Stimulated activated CD8-positive, alpha-beta memory T cell treated with anti-CD3 and anti-CD28 coated beads, Interleukin-12 subunit alpha, Interleukin-12 subunit beta, amount 100 ng/mL, for 1 hour (primary cell): Measurements from ENCODE around the gene DCLK1.
"Not testable (repeated sequence)": the region's sequence is repeated elsewhere in the genome, so short reads cannot be mapped to it uniquely, and the experiment has no call there.

Experiments used
- DNase-seq: peaks from one replicate; pipeline ENCODE4 v3.0.0-alpha.2; 2020; ENCODE audit warnings: low read depth

Gene DCLK1

DNA sequence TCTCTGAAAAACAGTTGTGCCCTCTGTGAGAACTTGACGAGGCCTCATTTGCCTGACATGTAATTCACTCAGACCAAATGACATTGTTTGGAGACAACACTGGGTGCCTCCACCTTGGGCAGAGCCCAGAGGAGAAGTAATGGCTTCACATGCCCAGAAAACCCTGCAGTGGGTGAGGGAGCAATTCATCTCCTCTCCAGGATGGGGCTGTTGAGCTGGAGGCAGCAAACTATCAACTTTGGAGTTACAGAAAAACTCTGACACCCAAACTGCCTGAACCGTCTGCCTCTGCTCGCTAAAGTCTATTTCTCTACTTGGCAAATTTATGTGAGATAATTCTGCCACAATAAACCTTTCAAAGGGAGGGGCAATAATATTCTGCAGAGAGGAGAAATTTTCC, 146.9 kb downstream of the DCLK1 start:
- no peak for DNase-seq

DNA sequence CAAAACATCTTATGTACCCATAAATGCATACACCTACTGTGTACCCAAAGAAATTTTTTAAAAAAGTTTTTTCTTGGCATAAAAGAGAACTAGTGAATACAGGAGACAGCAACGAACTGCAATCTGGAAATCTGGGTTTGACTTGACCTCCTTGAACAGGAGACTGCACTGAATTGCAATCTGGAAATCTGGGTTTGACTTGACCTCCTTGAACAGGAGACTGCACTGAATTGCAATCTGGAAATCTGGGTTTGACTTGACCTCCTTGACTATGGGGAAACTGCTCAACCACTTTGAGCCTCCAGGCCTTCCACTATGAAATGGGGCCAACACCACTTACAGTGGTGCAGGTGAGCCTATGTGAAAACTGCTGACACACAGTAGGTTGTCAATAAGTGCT, 147.5 kb downstream of the DCLK1 start:
- DNase-seq: not testable (repeated sequence)

DNA sequence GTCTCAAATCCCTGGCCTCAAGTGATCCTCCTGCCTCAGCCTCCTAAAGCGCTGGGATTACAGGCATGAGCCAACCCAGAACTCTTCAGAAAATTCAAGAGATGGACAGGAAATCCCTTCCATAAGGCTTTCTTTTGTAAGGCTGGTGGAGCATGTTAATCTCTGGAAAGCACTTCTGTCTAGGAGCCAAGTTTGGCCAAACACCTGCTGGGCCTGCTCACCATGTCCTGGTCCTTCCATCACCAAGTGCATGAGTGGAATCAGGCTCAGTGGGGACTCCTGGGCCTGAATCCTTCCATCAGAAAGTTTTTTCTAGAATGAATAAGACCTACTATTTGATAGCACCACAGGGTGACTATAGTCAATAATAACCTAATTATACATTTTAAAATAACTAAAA, 148.0 kb downstream of the DCLK1 start:
- no peak for DNase-seq

DNA sequence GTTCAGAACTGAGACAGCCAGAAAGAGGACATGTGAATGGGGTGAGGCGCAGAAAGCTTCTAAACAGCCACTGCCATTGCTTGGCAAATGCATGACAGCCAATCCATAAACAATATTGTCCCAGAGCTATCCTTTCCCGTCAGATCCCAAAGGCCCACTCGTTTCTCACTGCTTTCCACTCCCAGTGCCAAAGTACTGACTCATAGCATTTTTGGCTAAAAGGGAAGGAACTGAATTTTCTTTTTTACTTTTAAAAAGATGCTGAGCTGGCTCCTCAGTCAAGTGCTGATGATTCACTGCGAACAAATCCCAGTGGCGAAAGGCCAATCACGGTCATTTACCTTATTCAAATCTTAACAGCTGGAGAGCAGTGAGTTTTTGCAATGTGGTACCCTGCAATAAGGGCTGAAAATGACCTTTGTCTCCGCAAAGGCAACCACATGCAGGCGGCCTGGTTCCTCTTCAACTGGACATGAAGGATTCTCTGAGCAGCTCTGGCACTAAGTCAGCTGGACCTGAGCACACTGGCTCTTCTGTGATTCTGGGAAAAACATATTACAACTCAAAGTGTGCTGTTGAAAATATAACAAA, 151.7 kb downstream of the DCLK1 start:
- DNase-seq: no peak

DNA sequence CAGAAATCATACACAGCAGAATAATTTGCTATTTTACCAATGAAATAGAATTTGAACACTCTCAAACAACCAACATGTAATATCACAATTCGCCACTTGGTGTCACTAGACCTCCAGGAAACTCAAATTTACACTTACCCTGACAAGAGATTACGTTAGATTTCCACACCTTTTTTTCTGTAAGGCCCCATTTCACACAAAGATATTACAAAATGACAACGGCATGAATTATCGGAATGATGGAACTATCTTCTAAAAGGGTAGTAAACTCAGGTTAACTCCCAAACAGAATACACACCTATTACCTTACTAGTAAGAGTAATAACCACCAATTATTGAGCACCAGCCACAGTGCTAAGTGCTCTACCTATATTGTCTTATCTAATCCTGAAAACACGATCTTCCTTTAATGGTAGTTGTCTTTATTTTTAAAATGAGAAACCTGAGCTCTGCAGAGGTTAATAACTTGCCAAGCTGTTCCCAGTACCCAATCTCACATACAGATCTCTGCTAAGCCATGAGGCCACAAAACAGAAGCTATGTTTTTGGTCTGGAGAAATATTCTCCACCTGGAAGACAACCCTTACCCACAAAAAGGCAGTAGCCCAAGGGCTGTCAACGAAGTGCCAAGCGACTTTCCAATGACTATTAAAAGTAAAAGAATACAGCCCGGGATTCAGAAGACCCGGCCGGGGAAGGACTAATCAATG, 152.4 kb downstream of the DCLK1 start:
- no peak for DNase-seq

DNA sequence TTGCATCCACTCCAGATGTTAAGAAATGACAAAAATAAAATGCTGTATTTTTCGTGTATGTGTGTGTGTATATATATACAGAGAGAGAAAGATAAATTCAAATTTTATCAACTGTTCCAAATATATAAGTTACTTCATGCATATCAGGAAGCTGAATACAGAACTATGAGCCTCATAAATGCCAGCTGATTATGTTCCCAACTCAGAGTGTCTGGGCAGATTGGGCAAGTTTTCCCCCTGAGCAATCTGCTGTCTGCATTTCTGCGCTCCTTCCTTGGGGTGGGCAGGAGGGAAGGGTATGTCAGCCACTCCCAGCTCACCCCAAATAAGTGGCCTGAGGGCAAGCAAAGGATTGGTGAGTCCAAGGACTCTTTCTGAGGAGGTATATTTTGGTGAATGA, 154.1 kb downstream of the DCLK1 start:
- no peak for DNase-seq

DNA sequence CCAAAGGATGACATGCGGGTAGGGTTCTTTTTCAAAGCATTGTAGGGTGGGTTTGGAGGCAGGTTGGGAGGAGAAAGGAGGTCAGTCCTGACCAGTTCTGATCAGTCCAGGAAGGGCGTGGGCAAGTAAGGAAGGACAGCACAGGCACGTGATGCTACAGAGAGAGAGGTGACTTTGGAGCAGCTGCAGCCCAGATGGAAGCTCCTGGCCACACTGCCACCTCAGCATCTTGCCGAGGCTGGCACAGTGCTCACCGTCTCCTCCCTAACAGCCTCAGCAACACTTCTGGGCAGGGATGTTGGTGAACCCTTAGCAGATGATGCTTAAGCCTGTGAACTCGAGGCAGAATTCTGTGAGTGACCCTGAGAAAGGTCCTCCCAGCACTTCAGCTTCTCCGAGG, 155.1 kb downstream of the DCLK1 start:
- no peak for DNase-seq

DNA sequence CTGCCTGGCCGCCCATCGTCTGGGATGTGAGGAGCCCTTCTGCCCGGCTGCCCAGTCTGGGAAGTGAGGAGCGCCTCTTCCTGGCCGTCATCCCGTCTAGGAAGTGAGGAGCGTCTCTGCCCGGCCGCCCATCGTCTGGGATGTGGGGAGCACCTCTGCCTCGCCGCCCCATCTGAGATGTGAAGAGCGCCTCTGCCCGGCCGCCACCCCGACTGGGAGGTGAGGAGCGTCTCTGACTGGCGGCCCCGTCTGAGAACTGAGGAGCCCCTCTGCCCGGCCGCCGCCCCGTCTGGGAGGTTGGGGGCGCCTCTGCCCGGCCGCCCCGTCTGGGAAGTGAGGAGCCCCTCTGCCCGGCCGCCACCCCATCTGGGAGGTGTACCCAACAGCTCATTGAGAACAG, 164.2 kb downstream of the DCLK1 start:
- not testable (repeated sequence) for DNase-seq

DNA sequence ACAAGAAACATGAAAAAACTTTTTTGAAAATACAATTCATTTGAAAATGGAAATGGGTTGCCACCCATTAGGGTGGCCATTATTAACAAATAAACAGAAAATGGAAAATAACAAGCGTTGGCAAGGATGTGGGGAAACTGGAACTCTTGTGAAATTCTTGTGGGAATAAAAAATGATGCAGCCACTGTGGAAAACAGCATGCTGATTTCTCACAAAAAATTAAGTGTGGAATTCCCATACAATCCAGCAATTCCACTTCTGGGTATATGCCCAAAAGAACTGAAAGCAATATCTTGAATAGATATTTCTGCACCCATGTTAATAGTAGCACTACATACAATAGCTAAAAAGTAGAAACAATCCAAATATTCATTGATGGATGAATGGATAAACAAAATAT, 165.2 kb downstream of the DCLK1 start:
- DNase-seq: no peak

DNA sequence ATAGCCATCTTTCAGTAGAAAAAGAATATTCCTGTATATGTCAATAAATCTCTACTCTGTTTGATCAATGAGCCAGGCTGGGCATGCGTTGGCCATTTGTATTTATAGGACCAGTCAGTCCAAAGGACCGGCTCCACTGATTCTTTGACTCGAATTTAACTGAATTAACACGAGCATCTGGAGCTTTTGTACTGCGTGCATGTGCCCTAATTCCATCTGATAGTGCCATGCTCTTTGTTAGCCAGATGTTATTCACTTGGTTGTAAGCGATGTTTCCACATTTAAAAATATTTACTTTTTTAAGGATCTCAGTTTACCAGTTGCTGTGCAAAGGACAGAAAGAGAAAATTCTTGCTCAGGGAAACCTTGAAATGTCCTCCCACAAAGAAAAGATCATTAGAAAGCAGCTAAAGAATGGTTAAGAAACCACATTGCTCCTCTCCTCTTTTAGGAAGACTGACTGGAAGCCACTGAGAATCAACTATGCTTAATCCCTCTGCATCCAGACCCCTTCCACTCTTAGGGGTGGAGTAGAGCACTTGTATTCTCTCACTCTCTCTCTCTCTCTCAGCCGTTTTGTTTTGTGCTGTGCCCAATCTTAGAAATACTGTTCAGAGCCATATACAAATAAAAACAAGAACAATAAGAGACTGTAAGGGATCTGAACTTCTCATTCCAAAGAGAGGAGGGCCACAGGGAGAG, 165.8 kb downstream of the DCLK1 start:
- DNase-seq: no peak

DNA sequence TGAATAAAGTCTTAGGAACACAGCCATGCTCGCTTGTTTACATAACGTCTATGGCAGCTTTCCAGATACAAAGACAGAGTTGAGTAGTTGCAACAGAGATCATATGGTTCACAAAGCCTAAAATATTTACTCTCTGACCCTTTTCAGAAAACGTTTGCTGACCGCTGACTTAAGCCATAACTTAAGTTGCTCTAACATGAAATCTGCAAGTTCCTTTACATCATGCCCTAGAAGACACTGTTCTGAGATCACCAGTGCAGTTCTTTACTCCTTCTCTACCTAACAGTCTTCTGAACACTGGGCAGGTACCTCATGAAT, 166.4 kb downstream of the DCLK1 start:
- no peak for DNase-seq

DNA sequence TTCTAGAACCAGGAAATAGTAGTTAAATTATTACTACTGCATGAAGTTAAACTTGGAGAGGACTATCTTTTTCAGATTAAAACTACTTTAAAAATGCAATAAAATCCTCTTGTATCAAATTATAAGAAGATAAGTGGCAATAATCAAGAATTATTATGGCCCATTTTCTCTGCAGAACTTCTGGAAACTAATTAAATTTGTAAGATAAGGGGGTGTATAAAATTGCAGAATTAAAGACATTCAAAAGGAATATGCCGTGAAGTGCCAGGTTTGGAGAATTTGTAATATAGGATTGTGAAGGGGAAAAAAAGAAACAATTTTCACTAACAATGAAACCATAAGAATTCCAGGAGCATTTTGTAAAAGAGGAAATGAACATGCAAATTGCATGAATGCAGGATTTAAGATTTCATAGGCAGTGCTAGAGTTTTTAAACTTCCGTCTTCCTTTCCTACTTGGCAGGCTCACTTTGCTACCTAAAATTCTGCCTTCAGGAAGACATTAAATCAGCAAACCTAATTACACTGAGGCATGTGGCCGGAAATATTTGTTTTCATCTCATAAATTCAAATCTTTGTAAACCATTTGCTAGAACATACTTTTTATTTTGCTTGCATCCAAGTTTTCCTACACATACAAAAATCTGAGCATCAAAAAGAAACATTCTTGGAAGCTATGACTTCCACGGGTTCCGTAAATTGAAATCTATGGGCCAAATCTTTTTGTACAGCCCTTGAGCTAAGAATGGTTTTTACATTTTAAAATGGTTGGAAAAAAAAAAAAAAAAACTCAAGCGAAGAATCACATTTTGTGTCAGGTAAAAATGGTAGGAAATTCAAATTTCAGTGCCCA, 166.9 kb downstream of the DCLK1 start:
- DNase-seq: no peak

DNA sequence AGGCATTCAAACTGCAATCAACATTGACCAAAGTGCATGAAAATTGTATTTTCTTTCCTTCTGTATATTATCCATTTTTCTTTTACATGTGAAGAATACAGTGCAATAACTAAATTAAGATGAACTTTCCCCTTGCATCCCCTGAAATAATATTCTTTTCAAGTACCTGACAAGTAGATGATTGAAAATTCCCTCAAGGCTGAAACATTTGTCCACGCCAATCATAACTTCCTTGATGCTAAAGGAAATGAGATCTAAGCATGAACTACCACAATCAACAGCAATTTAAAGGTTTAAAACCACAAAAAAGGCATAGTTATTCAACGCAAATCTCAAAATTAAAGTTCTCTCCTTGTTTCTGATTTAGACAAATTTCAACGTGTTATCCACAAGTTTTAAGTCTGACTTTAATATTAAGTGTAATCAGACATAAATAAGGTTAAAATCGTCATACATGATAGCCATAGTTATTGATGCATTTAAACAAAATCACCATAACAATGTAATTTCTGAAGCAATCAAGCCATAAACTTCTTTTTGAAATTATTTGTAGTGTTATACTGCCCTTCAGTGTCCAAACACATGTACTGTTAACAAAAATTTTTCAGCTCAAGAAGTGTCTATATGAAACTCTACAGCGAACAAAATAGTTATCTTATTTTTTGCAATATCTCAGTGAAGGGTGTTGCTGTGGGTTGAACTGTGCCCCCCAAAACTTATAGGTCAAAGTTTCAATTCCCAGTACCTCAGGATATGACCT, 169.5 kb downstream of the DCLK1 start:
- no peak for DNase-seq

DNA sequence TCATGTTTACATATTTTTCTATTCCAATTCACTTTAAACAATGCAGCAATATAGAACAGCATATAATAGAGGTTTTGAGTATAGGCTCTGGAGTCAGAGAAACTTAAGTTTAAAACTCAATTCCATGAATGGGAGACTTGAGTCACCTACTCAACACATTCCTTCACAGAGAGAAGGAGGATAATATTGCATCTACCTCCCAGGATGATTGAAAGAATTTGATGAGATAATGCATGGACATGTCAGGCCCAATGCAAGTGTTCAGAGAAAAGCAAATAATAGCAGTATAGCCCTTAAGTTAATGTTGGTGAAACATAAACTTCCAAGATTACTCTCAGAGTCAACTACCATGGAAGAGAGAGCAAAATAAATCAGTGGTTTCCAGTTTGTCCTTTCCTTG, 170.2 kb downstream of the DCLK1 start:
- no peak for DNase-seq

DNA sequence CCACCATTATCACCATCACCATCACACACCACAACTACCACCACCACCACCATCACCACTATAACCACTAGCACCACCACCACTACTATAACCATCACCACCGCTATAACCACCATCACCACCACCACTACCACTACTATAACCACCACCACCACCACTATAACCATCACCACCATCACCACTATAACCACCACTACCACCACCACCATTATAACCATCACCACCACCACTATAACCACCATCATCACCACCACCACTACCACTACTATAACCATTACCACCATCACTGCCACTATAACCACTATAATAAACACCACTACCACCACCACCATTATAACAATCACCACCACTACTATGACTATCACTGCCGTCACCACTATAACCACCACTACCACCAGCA, 173.2 kb downstream of the DCLK1 start:
- DNase-seq: no peak

DNA sequence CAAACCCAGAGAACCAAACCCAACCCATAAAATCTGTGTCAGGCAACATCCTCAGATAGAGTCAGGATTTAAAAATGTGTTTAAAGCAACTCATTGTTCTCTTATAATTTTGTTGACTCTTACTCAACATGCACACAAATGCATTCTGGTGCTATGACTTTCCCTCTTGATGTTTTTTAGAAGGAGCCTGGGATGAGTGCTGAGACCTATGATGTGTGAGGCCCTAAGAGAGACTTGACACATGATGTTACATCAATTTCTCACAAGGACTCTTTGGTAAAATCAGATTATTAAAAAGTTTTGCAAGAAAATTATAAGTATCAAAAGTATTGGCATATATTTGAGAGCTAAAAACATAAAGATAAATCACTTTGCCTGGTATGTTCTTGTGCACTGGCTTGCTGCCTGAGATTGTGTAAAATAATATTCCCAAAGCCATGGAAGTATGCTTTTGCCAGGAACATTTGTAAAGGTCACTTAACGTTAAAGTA, 173.9 kb downstream of the DCLK1 start:
- DNase-seq: no peak

DNA sequence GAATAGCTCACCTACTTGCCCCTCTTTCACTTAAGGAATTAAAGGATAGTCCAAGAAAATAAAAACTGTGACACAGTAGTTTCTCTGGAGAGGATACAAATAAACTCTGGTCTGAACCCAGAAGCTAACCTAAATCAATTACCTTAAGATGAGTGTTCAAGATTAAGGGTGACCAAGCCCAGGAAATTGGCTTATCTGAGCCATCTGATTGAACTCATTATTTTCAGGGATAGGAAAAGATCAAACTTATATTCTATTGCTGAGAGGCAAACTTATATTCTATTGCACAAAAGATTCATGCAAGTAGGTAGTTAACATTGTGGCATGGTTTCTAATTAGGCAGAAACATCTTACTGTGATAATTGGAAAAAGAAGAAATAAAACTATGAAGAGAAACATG, 175.1 kb downstream of the DCLK1 start:
- DNase-seq: no peak

DNA sequence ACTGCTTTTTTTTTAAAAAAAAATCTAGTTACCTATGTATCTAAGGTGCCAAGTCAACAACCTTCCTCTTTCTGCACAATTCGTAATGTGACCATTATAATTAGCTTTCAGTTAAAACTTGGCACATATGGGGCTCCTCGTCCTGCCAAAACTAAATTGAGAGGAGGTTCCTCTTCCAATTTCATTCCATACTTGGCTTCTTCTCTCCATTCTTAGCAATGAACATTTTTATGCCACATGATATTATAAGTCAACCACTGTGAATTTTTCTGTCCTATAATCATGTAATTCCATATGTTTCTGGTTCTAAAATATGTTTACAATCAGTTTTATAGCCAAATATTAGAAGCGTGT, 177.0 kb downstream of the DCLK1 start:
- no peak for DNase-seq

DNA sequence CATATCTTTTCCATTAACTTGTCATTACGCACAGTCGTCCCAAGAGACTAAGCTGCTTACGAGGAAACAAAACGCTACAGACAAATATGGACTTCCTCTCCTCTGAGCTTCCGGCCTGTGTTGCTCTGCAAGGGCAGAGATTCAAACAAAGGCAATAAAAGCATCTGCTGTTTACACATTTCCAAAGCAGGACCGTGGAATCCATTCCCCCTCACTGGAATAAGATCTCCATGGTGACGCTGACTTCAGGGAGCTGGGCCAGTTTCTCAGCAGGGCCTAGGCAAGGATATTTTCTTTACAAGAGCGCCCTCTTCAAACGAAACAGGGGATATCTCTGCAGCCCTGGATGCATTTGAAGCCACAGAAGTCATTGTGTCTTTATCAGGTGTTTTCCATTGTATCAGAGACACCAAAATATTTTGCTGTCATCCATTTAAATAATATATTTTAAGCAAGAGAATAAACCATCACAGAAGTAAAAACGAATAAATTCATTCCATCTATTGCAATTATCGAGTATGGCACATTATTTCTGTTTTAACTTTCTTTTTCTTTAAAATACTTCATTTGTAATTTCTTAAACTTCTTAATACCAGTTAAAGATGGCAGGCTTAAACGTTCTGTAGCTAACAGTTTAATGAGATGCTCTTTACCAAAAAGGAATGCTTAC, 177.5 kb downstream of the DCLK1 start:
- no peak for DNase-seq

DNA sequence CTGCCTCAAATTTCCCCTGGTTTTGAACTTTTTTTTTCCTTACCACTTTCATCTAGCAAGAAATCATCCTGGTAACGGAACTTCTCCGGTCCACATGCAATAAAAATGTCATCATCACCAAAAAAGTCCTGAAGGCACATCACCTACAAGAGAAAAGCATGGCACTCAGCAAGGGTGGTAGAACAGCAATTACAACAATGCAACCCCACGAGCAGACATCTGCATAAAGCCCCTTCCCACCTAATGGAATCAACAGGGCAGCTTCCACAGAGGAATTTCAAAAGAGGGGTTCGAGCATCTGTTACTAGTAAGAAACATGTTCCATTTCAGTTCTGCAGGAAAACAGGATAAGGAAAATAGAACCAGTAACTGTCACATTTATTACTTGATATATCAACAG, 183.9 kb downstream of the DCLK1 start:
- no peak for DNase-seq

DNA sequence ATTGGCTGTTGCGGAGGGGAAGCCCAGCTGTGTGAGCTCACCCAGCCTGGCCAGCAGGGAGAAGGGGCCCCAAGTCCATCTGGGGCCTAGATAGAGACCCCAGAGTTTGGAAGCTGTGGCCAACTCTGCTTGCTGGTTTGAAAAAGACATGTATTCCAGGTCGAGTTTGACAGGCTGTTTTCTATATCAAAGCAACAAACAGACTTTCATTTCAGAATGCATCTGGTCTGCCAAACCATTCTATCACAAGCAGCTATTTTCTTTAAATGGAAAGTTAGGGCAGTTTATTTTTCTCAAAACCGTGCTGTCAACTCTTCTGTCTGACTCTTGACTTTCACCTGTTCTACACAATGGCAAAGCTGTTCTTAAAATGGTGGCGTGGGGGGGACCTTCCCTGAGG, 185.8 kb downstream of the DCLK1 start:
- DNase-seq: no peak
